Mesendoderm (in vitro differentiated cells): ENCODE measurements around the gene TMEM219.

ENCODE experiments used
- DNase-seq: peaks from one replicate; pipeline ENCODE4 v3.0.0; 2013
- H2AK5ac ChIP-seq: 2 replicates; pipeline ENCODE4 v1.6.1; 2013; ENCODE audit warnings: low read length, inconsistent platforms
- H2BK120ac ChIP-seq: 2 replicates; pipeline ENCODE4 v1.6.1; 2013; ENCODE audit warnings: low read depth, mild to moderate bottlenecking, low read length, moderate library complexity, mixed read lengths
- H2BK15ac ChIP-seq: replicated peaks from 2 replicates; pipeline ENCODE4 v1.6.1; 2013; ENCODE audit warnings: low read depth, mild to moderate bottlenecking, moderate library complexity
- H2BK5ac ChIP-seq: 2 replicates; pipeline ENCODE4 v1.6.1; 2013; ENCODE audit warnings: low read length, inconsistent platforms
- H3K18ac ChIP-seq: 2 replicates; pipeline ENCODE4 v1.6.1; 2013; ENCODE audit warnings: mild to moderate bottlenecking, low read length, mixed read lengths
- H3K23ac ChIP-seq: one replicate; pipeline ENCODE4 v1.6.1; 2013; ENCODE audit warnings: low read length
- H3K27ac ChIP-seq: 2 replicates; pipeline ENCODE4 v1.5.1; 2013; ENCODE audit warnings: low read depth, mild to moderate bottlenecking, inconsistent platforms, low read length, moderate library complexity
- H3K27me3 ChIP-seq: 2 replicates; pipeline ENCODE4 v1.6.1; 2013; ENCODE audit warnings: low read length, control low read depth, mild to moderate bottlenecking, inconsistent platforms; ENCODE audit not compliant: insufficient read depth, poor library complexity
- H3K36me3 ChIP-seq: 2 replicates; pipeline ENCODE4 v1.6.1; 2013; ENCODE audit warnings: low read length, inconsistent platforms; ENCODE audit not compliant: control insufficient read depth, insufficient read depth
- H3K4ac ChIP-seq: one replicate; pipeline ENCODE4 v1.6.1; 2013; ENCODE audit warnings: low read depth, mild to moderate bottlenecking, low read length, moderate library complexity
- H3K4me1 ChIP-seq: 2 replicates; pipeline ENCODE4 v1.6.1; 2013; ENCODE audit warnings: low read depth, low read length, inconsistent platforms; ENCODE audit not compliant: control insufficient read depth
- H3K4me2 ChIP-seq: 2 replicates; pipeline ENCODE4 v1.6.1; 2013; ENCODE audit warnings: low read length
- H3K4me3 ChIP-seq: 2 replicates; pipeline ENCODE4 v1.5.1; 2013; ENCODE audit warnings: mild to moderate bottlenecking, low read length
- H3K56ac ChIP-seq: one replicate; pipeline ENCODE4 v1.6.1; 2013; ENCODE audit warnings: low read length
- H3K79me1 ChIP-seq: 2 replicates; pipeline ENCODE4 v1.6.1; 2013; ENCODE audit warnings: low read length, inconsistent platforms
- H3K79me2 ChIP-seq: 2 replicates; pipeline ENCODE4 v1.6.1; 2013; ENCODE audit warnings: mild to moderate bottlenecking, low read length; ENCODE audit not compliant: control insufficient read depth, insufficient read depth
- H3K9ac ChIP-seq: 2 replicates; pipeline ENCODE4 v1.6.1; 2013; ENCODE audit warnings: low read length, inconsistent platforms
- H4K5ac ChIP-seq: one replicate; pipeline ENCODE4 v1.6.1; 2013; ENCODE audit warnings: low read length
- H4K8ac ChIP-seq: one replicate; pipeline ENCODE4 v1.6.1; 2013; ENCODE audit warnings: low read depth, mild to moderate bottlenecking, control low read depth, low read length, moderate library complexity
- WGBS: extraction: QIAGEN DNeasy Blood & Tissue Kit; methylation state at CpG from one replicate; pipeline ENCODE4 v1.1.7; 2013; ENCODE audit warnings: low lambda C conversion rate, missing lambda C conversion rate; ENCODE audit not compliant: insufficient coverage; ENCODE audit errors: extremely low coverage; 5-methylcytosine and 5-hydroxymethylcytosine counted together

Gene TMEM219

GRCh38 chr16:30004424-30004776 is 42.5 kb downstream of the TMEM219 start:
- Histone ChIP-seq H4K5ac (no peak overlapping the region), H3K4ac (no peak overlapping the region), H3K36me3 (peaks cover 2% of the 10 kb centered on the region), H3K23ac (no peak overlapping the region), H3K56ac (no peak overlapping the region), H3K4me1 (no peaks in the 10 kb centered on the region), H3K4me2 (no peak overlapping the region), H3K18ac (no peak overlapping the region), H3K4me3 (no peak overlapping the region), H2BK120ac (no peak overlapping the region), H3K27me3 (no peaks in the 10 kb centered on the region), H3K79me2 (no peaks in the 10 kb centered on the region), H2BK5ac (no peak overlapping the region), H2AK5ac (no peak overlapping the region), H3K79me1 (no peaks in the 10 kb centered on the region), H2BK15ac (no peak overlapping the region), H3K9ac (no peak overlapping the region), H4K8ac (no peak overlapping the region), H3K27ac (no peak overlapping the region)
- no peak for DNase-seq
- no CpG with 5 or more reads among the region's 19 CpGs for WGBS

- no peak overlapping the region for H3K27ac ChIP-seq
- no peak overlapping the region for H2BK5ac ChIP-seq
- no peak for DNase-seq
- H3K4me2 ChIP-seq = no peak overlapping the region
- H3K9ac ChIP-seq = no peak overlapping the region
- no peak overlapping the region for H3K4me3 ChIP-seq
- H3K27me3 ChIP-seq = no peaks in the 10 kb centered on the region
- H3K56ac ChIP-seq = no peak overlapping the region
- no peak overlapping the region for H3K23ac ChIP-seq
- peaks cover 2% of the 10 kb centered on the region for H3K36me3 ChIP-seq
- no peaks in the 10 kb centered on the region for H3K4me1 ChIP-seq
- H2BK120ac ChIP-seq = no peak overlapping the region
- H2BK15ac ChIP-seq = no peak overlapping the region
- no peak overlapping the region for H4K5ac ChIP-seq
- no peak overlapping the region for H4K8ac ChIP-seq
- WGBS = no CpG with 5 or more reads among the region's 11 CpGs
- no peak overlapping the region for H2AK5ac ChIP-seq
- H3K79me2 ChIP-seq = no peaks in the 10 kb centered on the region
- H3K4ac ChIP-seq = no peak overlapping the region
- H3K79me1 ChIP-seq = no peaks in the 10 kb centered on the region
- H3K18ac ChIP-seq = no peak overlapping the region
These were observed 42.9 kb downstream of the TMEM219 start for GRCh38 chr16:30004811-30005242.

GRCh38 chr16:30005341-30006094 is 43.6 kb downstream of the TMEM219 start:
- H3K36me3 ChIP-seq = peaks cover 2% of the 10 kb centered on the region
- H2AK5ac ChIP-seq = no peak overlapping the region
- no CpG with 5 or more reads among the region's 35 CpGs for WGBS
- no peak overlapping the region for H2BK15ac ChIP-seq
- no peaks in the 10 kb centered on the region for H3K79me1 ChIP-seq
- no peaks in the 10 kb centered on the region for H3K4me1 ChIP-seq
- no peak overlapping the region for H3K9ac ChIP-seq
- H3K56ac ChIP-seq = no peak overlapping the region
- no peak overlapping the region for H4K8ac ChIP-seq
- no peak overlapping the region for H3K23ac ChIP-seq
- DNase-seq = peak; percentile 48
- no peak overlapping the region for H3K27ac ChIP-seq
- H3K4me2 ChIP-seq = no peak overlapping the region
- H2BK120ac ChIP-seq = no peak overlapping the region
- no peaks in the 10 kb centered on the region for H3K79me2 ChIP-seq
- no peak overlapping the region for H3K4me3 ChIP-seq
- no peak overlapping the region for H4K5ac ChIP-seq
- no peak overlapping the region for H3K4ac ChIP-seq
- no peaks in the 10 kb centered on the region for H3K27me3 ChIP-seq
- H2BK5ac ChIP-seq = no peak overlapping the region
- H3K18ac ChIP-seq = no peak overlapping the region

- H3K23ac ChIP-seq = no peak overlapping the region
These were observed 44.2 kb downstream of the TMEM219 start for GRCh38 chr16:30006095-30006473.

GRCh38 chr16:30006659-30007377 is 44.9 kb downstream of the TMEM219 start:
- H3K56ac ChIP-seq = no peak overlapping the region
- no peak overlapping the region for H2BK15ac ChIP-seq
- H3K36me3 ChIP-seq = peaks cover 2% of the 10 kb centered on the region
- no peak overlapping the region for H4K5ac ChIP-seq
- no peak for DNase-seq
- H2BK5ac ChIP-seq = no peak overlapping the region
- H3K79me1 ChIP-seq = no peaks in the 10 kb centered on the region
- no peak overlapping the region for H3K4ac ChIP-seq
- no peak overlapping the region for H3K27ac ChIP-seq
- H3K27me3 ChIP-seq = no peaks in the 10 kb centered on the region
- no peaks in the 10 kb centered on the region for H3K4me1 ChIP-seq
- no peak overlapping the region for H2AK5ac ChIP-seq
- H3K18ac ChIP-seq = no peak overlapping the region
- no CpG with 5 or more reads among the region's 34 CpGs for WGBS
- H4K8ac ChIP-seq = no peak overlapping the region
- H3K4me3 ChIP-seq = no peak overlapping the region
- H2BK120ac ChIP-seq = no peak overlapping the region
- no peak overlapping the region for H3K9ac ChIP-seq
- no peak overlapping the region for H3K23ac ChIP-seq
- H3K4me2 ChIP-seq = no peak overlapping the region
- no peaks in the 10 kb centered on the region for H3K79me2 ChIP-seq

More at GRCh38 chr16:30006095-30006473, 44.2 kb downstream of the TMEM219 start:
- Histone ChIP-seq H3K4me1 (no peaks in the 10 kb centered on the region), H2BK120ac (no peak overlapping the region), H3K4me2 (no peak overlapping the region), H4K8ac (no peak overlapping the region), H3K18ac (no peak overlapping the region), H3K9ac (no peak overlapping the region), H2AK5ac (no peak overlapping the region), H3K79me1 (no peaks in the 10 kb centered on the region), H3K4ac (no peak overlapping the region), H3K36me3 (peaks cover 2% of the 10 kb centered on the region), H3K27ac (no peak overlapping the region), H3K27me3 (no peaks in the 10 kb centered on the region), H2BK5ac (no peak overlapping the region), H3K79me2 (no peaks in the 10 kb centered on the region), H3K56ac (no peak overlapping the region), H4K5ac (no peak overlapping the region), H2BK15ac (no peak overlapping the region), H3K4me3 (no peak overlapping the region)
- no CpG with 5 or more reads among the region's 18 CpGs for WGBS
- no peak for DNase-seq
